Astrocyte of the cerebellum (primary cell): ENCODE data around the gene ENTREP1.

ENCODE experiments used
- DNase-seq: peaks from one replicate; pipeline ENCODE4 v3.0.0-alpha.2; 2011; ENCODE audit warnings: low read depth
- H3K4me3 ChIP-seq: 2 replicates; pipeline ENCODE4 v1.5.1; 2011; ENCODE audit warnings: mild to moderate bottlenecking, low read depth, low read length, moderate library complexity
- in situ Hi-C: cut with HindIII; loops from 2 replicates; pipeline ENCODE4 v1.10.0; 2017; ENCODE audit warnings: low sequenced_read_pairs
- TF ChIP-seq, protein P1 (sequence below): IDR thresholded peaks from 2 replicates; pipeline ENCODE4 v1.5.1; 2012; ENCODE audit warnings: low read length, low read depth, moderate library complexity, mild to moderate bottlenecking; ENCODE audit errors: missing control alignments

Gene ENTREP1

DNA sequence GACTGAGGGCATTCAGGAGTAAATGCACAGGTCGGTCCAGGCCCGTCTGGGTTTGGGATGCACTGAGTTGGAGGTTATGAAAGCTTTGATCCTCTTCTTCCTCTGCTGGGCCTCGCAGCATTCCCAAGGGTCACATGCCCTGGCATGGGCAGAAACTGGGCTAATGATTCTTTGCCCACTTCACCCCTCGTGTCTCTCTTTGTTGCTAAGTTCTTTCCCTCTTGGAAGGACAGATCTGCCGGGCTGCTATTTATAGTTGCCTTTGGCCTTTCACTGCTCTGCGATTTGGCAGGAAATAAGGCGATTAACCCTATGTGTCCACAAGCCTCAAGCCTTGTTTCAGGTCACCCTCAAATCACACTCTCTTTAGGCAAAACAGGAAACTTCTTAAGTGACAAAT is 66.9 kb downstream of the ENTREP1 start:
- DNase-seq: no peak
- H3K4me3 ChIP-seq: no peak overlapping the region
- in situ Hi-C loops: loop anchor here (25.0 kb wide), 2 partner anchors 105 to 205 kb away; no protein-coding TSS in a partner anchor
- TF ChIP-seq, protein P1, sequence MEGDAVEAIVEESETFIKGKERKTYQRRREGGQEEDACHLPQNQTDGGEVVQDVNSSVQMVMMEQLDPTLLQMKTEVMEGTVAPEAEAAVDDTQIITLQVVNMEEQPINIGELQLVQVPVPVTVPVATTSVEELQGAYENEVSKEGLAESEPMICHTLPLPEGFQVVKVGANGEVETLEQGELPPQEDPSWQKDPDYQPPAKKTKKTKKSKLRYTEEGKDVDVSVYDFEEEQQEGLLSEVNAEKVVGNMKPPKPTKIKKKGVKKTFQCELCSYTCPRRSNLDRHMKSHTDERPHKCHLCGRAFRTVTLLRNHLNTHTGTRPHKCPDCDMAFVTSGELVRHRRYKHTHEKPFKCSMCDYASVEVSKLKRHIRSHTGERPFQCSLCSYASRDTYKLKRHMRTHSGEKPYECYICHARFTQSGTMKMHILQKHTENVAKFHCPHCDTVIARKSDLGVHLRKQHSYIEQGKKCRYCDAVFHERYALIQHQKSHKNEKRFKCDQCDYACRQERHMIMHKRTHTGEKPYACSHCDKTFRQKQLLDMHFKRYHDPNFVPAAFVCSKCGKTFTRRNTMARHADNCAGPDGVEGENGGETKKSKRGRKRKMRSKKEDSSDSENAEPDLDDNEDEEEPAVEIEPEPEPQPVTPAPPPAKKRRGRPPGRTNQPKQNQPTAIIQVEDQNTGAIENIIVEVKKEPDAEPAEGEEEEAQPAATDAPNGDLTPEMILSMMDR: no peak

DNA sequence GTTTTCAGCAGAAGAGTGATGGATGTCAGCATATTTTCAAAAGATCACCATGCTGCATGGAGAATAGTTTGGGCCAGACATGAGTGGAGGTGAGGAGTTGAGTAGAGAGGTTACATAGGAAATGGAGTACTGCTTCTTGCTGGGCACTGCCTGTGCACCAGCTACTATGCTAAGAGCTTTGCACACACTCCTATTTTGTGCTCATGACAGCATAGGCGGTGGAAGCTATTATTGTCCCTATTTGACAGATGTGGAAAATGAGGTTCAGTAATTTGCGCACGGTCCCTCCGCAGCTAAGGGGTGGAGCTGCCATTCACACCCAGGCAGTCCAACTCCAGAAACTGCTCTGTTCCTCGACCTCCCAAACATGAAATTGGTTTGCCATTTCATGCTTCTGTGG is 67.8 kb downstream of the ENTREP1 start:
- TF ChIP-seq, protein P1: no peak
- in situ Hi-C loops: loop anchor here (25.0 kb wide), 2 partner anchors 106 to 206 kb away; no protein-coding TSS in a partner anchor
- H3K4me3 ChIP-seq: no peak overlapping the region
- DNase-seq: no peak

DNA sequence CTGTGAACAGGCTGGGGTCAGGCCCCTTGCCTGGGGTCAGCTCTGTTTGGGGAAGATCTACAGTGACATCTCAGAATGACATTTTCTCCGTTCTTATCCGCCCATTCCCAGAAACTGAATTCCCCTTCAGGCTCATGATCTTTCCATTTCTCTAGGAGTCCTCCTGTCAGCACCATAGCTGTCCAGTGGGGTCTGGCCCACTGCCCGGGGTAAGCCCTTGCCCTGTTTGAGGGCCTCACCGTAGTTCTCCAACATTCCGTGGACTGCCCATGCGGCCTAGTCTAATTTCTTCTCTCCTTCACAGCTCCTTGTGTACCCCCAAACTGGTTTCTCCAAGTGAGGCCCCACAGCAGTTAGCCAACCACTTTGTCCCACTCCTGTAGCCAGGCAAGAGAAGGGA is 68.4 kb downstream of the ENTREP1 start:
- no peak for DNase-seq
- in situ Hi-C loops: loop anchor here (25.0 kb wide), 2 partner anchors 106 to 206 kb away; no protein-coding TSS in a partner anchor
- TF ChIP-seq, protein P1: no peak
- no peak overlapping the region for H3K4me3 ChIP-seq

DNA sequence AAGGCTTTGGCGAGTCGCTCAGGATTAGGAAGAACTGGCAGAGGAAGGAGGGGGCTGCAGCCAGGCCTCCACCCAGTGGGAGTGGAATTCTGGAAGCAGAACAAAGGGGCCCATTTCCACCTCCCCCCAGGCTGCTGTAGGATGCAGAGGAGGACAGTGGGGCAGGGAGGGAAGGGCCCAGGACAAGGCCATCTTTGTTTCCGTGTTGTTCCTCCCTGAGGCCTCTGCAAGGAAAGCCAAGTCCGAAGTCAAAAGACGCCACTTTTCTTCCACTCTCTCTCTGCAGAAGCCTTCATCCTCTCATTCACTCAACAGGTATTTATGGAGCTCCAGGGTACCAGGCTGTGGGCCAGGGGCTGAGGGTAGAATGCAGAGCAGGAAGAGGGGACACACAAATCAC is 70.7 kb downstream of the ENTREP1 start:
- no peak for DNase-seq
- in situ Hi-C loops: loop anchor here (25.0 kb wide), 2 partner anchors 108 to 208 kb away; no protein-coding TSS in a partner anchor
- no peak overlapping the region for H3K4me3 ChIP-seq
- TF ChIP-seq, protein P1: no peak

DNA sequence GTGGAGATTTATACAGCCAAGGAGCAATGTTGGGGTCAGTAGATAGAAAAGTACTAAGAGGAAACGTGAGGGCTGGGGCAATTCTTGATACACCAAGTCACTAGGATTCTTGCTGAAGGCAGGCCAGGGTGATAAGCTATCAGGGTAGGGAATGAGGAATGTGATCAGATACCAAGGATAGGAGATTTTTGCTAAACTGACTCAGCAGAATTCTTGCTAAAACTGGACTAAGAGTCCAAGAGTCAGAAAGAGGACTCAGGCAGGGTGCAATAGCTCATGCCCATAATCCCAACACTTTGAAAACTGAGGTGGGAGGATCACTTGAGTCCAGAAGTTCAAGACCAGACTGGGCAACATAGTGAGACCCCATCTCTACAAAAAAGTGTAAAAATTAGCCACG is 71.7 kb downstream of the ENTREP1 start:
- in situ Hi-C loops: loop anchor here (25.0 kb wide), 2 partner anchors 109 to 209 kb away; no protein-coding TSS in a partner anchor
- TF ChIP-seq, protein P1: no peak

DNA sequence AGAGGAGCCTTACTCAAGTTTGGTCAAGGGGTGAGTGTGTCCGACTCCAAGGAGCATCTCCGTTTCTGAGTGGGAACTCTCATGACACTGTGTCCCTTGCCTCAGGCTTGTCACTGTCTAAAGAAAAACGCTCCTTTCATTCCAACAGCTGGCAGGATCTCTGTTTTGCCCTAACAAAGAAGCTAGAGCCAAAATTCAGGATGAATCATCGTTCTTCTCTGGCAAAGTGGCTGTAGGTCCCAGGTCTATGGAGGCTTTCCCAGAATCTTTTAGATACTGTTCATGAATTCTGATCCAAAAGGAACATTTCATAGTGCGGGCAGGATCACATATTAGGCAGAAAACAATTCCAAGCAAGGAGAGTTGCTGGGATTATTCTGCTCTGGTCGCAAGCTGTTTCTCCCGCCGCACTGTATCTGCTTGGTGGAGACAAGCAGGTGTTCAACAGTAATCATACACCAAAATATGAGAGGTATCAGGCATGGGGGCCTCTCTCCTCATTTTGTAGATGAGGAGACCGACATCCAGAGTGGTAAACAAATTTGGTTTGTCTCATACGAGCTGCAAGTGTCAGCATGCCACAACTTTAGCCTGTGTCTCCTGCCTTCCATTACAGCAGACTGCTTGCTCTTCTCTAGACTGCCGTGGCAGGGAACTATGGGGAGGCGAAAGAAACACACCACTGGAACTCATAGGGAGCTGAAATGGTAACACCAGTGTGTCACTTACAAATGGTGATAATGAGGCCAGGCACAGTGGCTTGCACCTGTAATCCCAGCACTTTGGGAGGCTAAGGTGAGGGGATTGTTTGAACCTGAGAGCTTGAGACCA is 72.6 kb downstream of the ENTREP1 start:
- in situ Hi-C loops: loop anchor here (25.0 kb wide), 2 partner anchors 110 to 210 kb away; no protein-coding TSS in a partner anchor
- TF ChIP-seq, protein P1: no peak
- H3K4me3 ChIP-seq: no peak overlapping the region
- DNase-seq: peak; percentile 22

More for the DNA sequence above, 71.7 kb downstream of the ENTREP1 start:
- DNase-seq: no peak
- no peak overlapping the region for H3K4me3 ChIP-seq
